Testis (tissue), 3 donors: ENCODE results near the gene RAB28. TPM values are rescaled to one million over a fixed set of nuclear protein-coding genes. Genes with fewer than 3 reads are reported as not detected.
A peak's percentile ranks its signal among the peaks of the same experiment; 100 is the strongest.

Experiments
- DNase-seq: peaks from one replicate; pipeline ENCODE4 v3.0.0-alpha.2; 2019
- H3K27ac ChIP-seq, 2 donors: fragments of 200-600 bp; sonication (generic); one replicate each; pipeline ENCODE4 v1.5.1; 2019
- H3K27me3 ChIP-seq: fragments of 200-600 bp; sonication (generic); one replicate; pipeline ENCODE4 v1.5.1; 2019
- H3K36me3 ChIP-seq: fragments of 200-600 bp; sonication (generic); one replicate; pipeline ENCODE4 v1.5.1; 2017; ENCODE audit warnings: low read depth; ENCODE audit errors: missing control alignments
- H3K4me1 ChIP-seq: fragments of 200-600 bp; sonication (generic); one replicate; pipeline ENCODE4 v1.5.1; 2019
- H3K4me3 ChIP-seq, 2 donors: fragments of 200-600 bp; sonication (generic); one replicate each; pipeline ENCODE4 v1.5.1; 2017 to 2019
- H3K9me3 ChIP-seq: fragments of 200-600 bp; sonication (generic); one replicate; pipeline ENCODE4 v1.5.1; 2017
- CTCF ChIP-seq, 3 experiments: fragments of 450-650 bp in 2 of 3; fragments of 200-600 bp in 1 of 3; sonication (generic) in 1 of 3; IDR thresholded peaks; one replicate each; pipeline ENCODE4 v1.5.1; 2016 to 2019; ENCODE audit warnings: antibody characterized with exemption in 3 of 3, mild to moderate bottlenecking in 2 of 3, moderate library complexity in 1 of 3
- POLR2A ChIP-seq: fragments of 450-650 bp; IDR thresholded peaks from one replicate; pipeline ENCODE4 v1.6.1; 2017; ENCODE audit warnings: antibody characterized with exemption, mild to moderate bottlenecking, moderate library complexity
- WGBS, 2 donors: methylation state at CpG; one replicate each; pipeline ENCODE4 v1.1.5; 2018; 5-methylcytosine and 5-hydroxymethylcytosine counted together
- intact Hi-C: fragments of 100-400 bp; cut with DNase I; formaldehyde crosslinking; loops from one replicate; pipeline ENCODE4 v1.15.1; 2023; ENCODE audit warnings: low total_unique reads
- polyA plus RNA-seq: library from polyadenylated mRNA; stranded (reverse); fragments of 350-450 nt; fragmentation: Illumina TruSeq; extraction: RNeasy Lipid Tissue Mini Kit (QIAGEN cat#74804); gene quantifications from one replicate; pipeline ENCODE4 v1.2.3, GENCODE V29; 2014; ENCODE audit warnings: low read depth, low replicate concordance; ENCODE audit not compliant: insufficient read depth
- total RNA-seq, 2 donors: library from RNA; depleted of rRNA; stranded (reverse); fragments of >200 nt; gene quantifications; one replicate each; pipeline ENCODE4 v1.2.3, GENCODE V29; 2016

Gene RAB28
- total and polyA plus RNA-seq, 3 donors from 2014 or later = 30.2 to 65.1 (median 34.3) TPM

- TF ChIP-seq CTCF (IDR thresholded peaks at IDR 0.05) (no peak), POLR2A (no peak)
- Histone ChIP-seq H3K9me3 (no peaks in the 10 kb centered on the region), H3K27ac (peak overlapping the region; percentile 97 to 98), H3K27me3 (no peaks in the 10 kb centered on the region), H3K4me1 (peaks cover 11% of the 10 kb centered on the region), H3K36me3 (no peaks in the 10 kb centered on the region), H3K4me3 (peak overlapping the region; percentile 68 to 94)
- 15 to 16% methylated on average over 16 to 17 of the region's 17 CpGs for WGBS, 2 donors
- DNase-seq = peak; percentile 19
- intact Hi-C loops = no loop called here
Measured at GRCh38 chr4:13483136-13483767, 888 bp downstream of the RAB28 start.

GRCh38 chr4:13481569-13481968 is 2.6 kb downstream of the RAB28 start:
- intact Hi-C loops = no loop called here
- Histone ChIP-seq H3K4me1 (peaks cover 11% of the 10 kb centered on the region), H3K27me3 (no peaks in the 10 kb centered on the region), H3K36me3 (no peaks in the 10 kb centered on the region), H3K4me3 (no peak overlapping the region), H3K9me3 (no peaks in the 10 kb centered on the region), H3K27ac (no peak overlapping the region)
- WGBS, 2 donors = 33 to 44% methylated on average over 1 of the region's 1 CpG
- no peak for DNase-seq
- TF ChIP-seq CTCF (IDR thresholded peaks at IDR 0.05) = no peak
- TF ChIP-seq POLR2A = no peak

GRCh38 chr4:13478707-13479106 is 5.4 kb downstream of the RAB28 start:
- no peaks in the 10 kb centered on the region for H3K36me3 ChIP-seq
- H3K27ac ChIP-seq = no peak overlapping the region
- H3K4me1 ChIP-seq = peaks cover 11% of the 10 kb centered on the region
- H3K4me3 ChIP-seq = no peak overlapping the region
- no peaks in the 10 kb centered on the region for H3K9me3 ChIP-seq
- WGBS, 2 donors = 88 to 89% methylated on average over 1 of the region's 1 CpG
- intact Hi-C loops = no loop called here
- no peak for TF ChIP-seq POLR2A
- TF ChIP-seq CTCF (IDR thresholded peaks at IDR 0.05) = no peak
- H3K27me3 ChIP-seq = no peaks in the 10 kb centered on the region
- DNase-seq = no peak

GRCh38 chr4:13478131-13478530 is 6.0 kb downstream of the RAB28 start:
- TF ChIP-seq CTCF (IDR thresholded peaks at IDR 0.05) (no peak), POLR2A (no peak)
- WGBS, 2 donors = 78 to 84% methylated on average over 2 of the region's 2 CpGs
- H3K4me1 ChIP-seq = peaks cover 7% of the 10 kb centered on the region
- no peaks in the 10 kb centered on the region for H3K27me3 ChIP-seq
- H3K36me3 ChIP-seq = no peaks in the 10 kb centered on the region
- intact Hi-C loops = no loop called here
- H3K27ac ChIP-seq = no peak overlapping the region
- no peaks in the 10 kb centered on the region for H3K9me3 ChIP-seq
- DNase-seq = no peak
- H3K4me3 ChIP-seq = no peak overlapping the region

GRCh38 chr4:13476915-13477314 is 7.2 kb downstream of the RAB28 start:
- H3K27ac ChIP-seq = no peak overlapping the region
- 62 to 81% methylated on average over 2 of the region's 2 CpGs for WGBS, 2 donors
- no peaks in the 10 kb centered on the region for H3K9me3 ChIP-seq
- H3K4me1 ChIP-seq = no peaks in the 10 kb centered on the region
- intact Hi-C loops = no loop called here
- no peak for DNase-seq
- no peaks in the 10 kb centered on the region for H3K36me3 ChIP-seq
- no peak for TF ChIP-seq POLR2A
- no peak for TF ChIP-seq CTCF (IDR thresholded peaks at IDR 0.05)
- no peak overlapping the region for H3K4me3 ChIP-seq
- no peaks in the 10 kb centered on the region for H3K27me3 ChIP-seq
